Kidney epithelial cell (primary cell): ENCODE results near the gene TBC1D21. TPM values are rescaled to one million over a fixed set of nuclear protein-coding genes. Genes with fewer than 3 reads are reported as not detected.

Experiments
- DNase-seq: peaks from one replicate; pipeline ENCODE4 v3.0.0-alpha.2; 2010; ENCODE audit warnings: low read depth
- H3K27me3 ChIP-seq: 2 replicates; pipeline ENCODE4 v1.6.0; 2011; ENCODE audit warnings: low read length; ENCODE audit not compliant: control insufficient read depth, insufficient read depth
- H3K36me3 ChIP-seq: 2 replicates; pipeline ENCODE4 v1.5.1; 2011; ENCODE audit warnings: low read length; ENCODE audit not compliant: control insufficient read depth, insufficient read depth
- H3K4me3 ChIP-seq: 2 replicates; pipeline ENCODE4 v1.5.1; 2011; ENCODE audit warnings: low read depth, mild to moderate bottlenecking, control low read depth, low read length
- total RNA-seq: library from RNA; depleted of rRNA; stranded (reverse); fragments of >200 nt; gene quantifications from 2 replicates; pipeline ENCODE4 v1.2.3, GENCODE V29; 2015
- TF ChIP-seq, protein P1 (sequence below): IDR thresholded peaks from 2 replicates; pipeline ENCODE4 v1.5.1; 2011; ENCODE audit warnings: mild to moderate bottlenecking, moderate library complexity, low read length, control low read depth, inconsistent platforms; ENCODE audit not compliant: insufficient read depth, poor library complexity, severe bottlenecking

Gene TBC1D21
- total RNA-seq, 1 donor from 2014 or later, result not detected

- H3K36me3 ChIP-seq, result no peaks in the 10 kb centered on the region
- H3K4me3 ChIP-seq, result no peak overlapping the region
- no peak for DNase-seq
- TF ChIP-seq, protein P1, sequence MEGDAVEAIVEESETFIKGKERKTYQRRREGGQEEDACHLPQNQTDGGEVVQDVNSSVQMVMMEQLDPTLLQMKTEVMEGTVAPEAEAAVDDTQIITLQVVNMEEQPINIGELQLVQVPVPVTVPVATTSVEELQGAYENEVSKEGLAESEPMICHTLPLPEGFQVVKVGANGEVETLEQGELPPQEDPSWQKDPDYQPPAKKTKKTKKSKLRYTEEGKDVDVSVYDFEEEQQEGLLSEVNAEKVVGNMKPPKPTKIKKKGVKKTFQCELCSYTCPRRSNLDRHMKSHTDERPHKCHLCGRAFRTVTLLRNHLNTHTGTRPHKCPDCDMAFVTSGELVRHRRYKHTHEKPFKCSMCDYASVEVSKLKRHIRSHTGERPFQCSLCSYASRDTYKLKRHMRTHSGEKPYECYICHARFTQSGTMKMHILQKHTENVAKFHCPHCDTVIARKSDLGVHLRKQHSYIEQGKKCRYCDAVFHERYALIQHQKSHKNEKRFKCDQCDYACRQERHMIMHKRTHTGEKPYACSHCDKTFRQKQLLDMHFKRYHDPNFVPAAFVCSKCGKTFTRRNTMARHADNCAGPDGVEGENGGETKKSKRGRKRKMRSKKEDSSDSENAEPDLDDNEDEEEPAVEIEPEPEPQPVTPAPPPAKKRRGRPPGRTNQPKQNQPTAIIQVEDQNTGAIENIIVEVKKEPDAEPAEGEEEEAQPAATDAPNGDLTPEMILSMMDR, result no peak
- H3K27me3 ChIP-seq, result no peaks in the 10 kb centered on the region
Observed at GRCh38 chr15:73931441-73931840, 58.1 kb downstream of the TBC1D21 start.

DNA sequence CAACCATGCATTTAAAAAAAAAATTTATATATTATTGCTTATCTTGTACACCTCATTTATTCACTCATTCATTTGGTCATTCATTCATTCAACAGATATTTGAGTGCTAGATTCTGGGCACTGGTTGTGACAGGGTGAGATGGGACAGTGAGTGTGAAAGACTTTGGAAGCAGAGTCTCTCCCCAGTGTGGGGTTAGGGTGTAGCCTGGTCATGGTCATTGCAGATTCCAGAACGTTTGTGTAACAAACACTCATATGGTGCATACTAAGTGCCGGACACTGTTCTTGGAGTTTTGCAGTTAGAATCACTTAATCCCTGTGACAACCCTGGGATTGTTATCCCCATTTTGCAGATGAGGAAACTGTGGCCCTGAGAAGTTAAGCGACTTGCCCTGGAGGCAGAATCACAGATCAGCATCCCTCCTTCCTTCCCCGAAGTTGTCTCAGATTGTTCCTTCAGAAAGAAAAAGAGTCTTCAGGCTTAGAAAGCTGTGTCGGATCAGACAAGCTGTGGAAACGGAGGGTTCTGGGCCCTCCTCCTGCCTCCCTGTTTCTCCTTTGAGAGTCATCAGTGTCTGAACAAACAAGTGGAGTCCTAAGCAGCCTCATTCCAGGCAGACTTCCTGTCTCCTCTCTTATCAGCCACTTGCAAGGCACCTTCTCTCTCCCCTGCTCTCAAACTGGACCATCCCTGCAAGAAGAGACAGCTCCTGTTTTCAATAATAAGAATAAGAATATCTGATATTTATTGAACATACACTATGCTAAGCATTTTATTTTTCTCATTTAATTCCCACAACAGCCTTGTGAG, 59.2 kb downstream of the TBC1D21 start:
- DNase-seq, result no peak
- Histone ChIP-seq H3K27me3 (no peaks in the 10 kb centered on the region), H3K4me3 (no peak overlapping the region), H3K36me3 (no peaks in the 10 kb centered on the region)
- TF ChIP-seq, protein P1, result no peak

DNA sequence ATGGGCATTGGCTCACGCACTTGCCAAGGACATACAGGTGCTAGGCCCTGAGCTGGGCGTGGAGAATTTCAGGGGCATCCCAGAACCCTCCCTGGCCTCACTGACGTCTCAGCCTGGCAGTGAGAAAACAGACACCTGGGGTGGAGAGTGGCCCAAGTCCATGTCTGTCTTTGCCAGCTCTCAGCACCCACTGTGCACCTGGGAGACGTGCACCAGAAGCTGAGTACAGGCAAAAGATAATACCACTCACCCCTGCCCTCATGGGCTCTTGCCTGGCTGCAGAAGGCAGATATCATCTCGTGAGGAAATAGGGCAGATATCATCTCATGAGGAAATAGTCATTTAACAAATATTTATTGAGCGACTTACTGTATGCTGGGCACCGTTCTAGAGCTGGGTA, 60.9 kb downstream of the TBC1D21 start:
- H3K36me3 ChIP-seq, result no peaks in the 10 kb centered on the region
- TF ChIP-seq, protein P1, result no peak
- H3K27me3 ChIP-seq, result no peaks in the 10 kb centered on the region
- no peak overlapping the region for H3K4me3 ChIP-seq
- no peak for DNase-seq

- DNase-seq, result no peak
- TF ChIP-seq, protein P1, result no peak
Observed at GRCh38 chr15:73935547-73935946, 62.2 kb downstream of the TBC1D21 start.

DNA sequence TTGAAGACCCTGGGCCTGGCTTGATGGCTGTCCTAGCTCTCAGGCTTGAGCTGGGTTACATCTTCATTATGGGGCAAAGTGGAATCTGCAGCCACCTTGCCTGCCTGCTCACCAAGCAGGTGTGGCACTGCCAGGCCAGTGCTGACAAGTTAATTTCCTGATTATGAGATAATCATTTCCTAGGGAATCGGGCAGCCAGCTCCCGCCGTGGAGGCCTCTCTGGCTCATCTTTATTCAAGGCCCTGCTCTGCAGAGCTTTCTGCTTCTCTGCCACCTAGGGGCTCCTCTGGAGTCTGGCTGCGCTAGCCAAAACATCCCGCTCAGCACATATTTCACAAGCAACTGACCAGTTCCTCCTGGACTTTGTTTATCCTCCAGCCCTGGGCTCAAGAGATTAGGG, 62.8 kb downstream of the TBC1D21 start:
- H3K27me3 ChIP-seq, result no peaks in the 10 kb centered on the region
- TF ChIP-seq, protein P1, result peak; percentile 33
- no peak overlapping the region for H3K4me3 ChIP-seq
- no peaks in the 10 kb centered on the region for H3K36me3 ChIP-seq
- no peak for DNase-seq

More at GRCh38 chr15:73935547-73935946, 62.2 kb downstream of the TBC1D21 start:
- Histone ChIP-seq H3K27me3 (no peaks in the 10 kb centered on the region), H3K4me3 (no peak overlapping the region), H3K36me3 (no peaks in the 10 kb centered on the region)
